Neural crest cell (in vitro differentiated cells): ENCODE data around the gene DDX60. TPM values are rescaled to one million over a fixed set of nuclear protein-coding genes. Genes with fewer than 3 reads are reported as not detected.

ENCODE experiments used
- DNase-seq: peaks from one replicate; pipeline ENCODE4 v3.0.0; 2021; ENCODE audit warnings: low read depth, mixed read lengths, low spot score
- H3K27ac Mint-ChIP-seq: one replicate; pipeline ENCODE4 v1.8.0; 2021; ENCODE audit warnings: mild to moderate bottlenecking, mixed read lengths; ENCODE audit not compliant: unreplicated experiment
- H3K27me3 Mint-ChIP-seq: 2 replicates; pipeline ENCODE4 v1.8.0; 2021; ENCODE audit warnings: low read depth, mild to moderate bottlenecking, mixed read lengths
- H3K36me3 Mint-ChIP-seq: 2 replicates; pipeline ENCODE4 v1.8.0; 2021; ENCODE audit warnings: low read depth, mild to moderate bottlenecking, mixed read lengths
- H3K4me1 Mint-ChIP-seq: 2 replicates; pipeline ENCODE4 v1.8.0; 2021; ENCODE audit warnings: mixed read lengths
- H3K4me3 Mint-ChIP-seq: one replicate; pipeline ENCODE4 v1.8.0; 2021; ENCODE audit warnings: mild to moderate bottlenecking, mixed read lengths
- H3K9me3 Mint-ChIP-seq: 2 replicates; pipeline ENCODE4 v1.8.0; 2021; ENCODE audit warnings: mixed read lengths
- CTCF ChIP-seq: fragments of 200-600 bp; sonication (generic); conservative IDR thresholded peaks from 2 replicates; pipeline ENCODE4 v1.5.0; 2021; ENCODE audit warnings: antibody characterized with exemption, mild to moderate bottlenecking
- long read RNA-seq: library from polyadenylated mRNA; unstranded; transcript quantifications from one replicate; pipeline ENCODE4 v2.0.0, GENCODE V29; 2020
- total RNA-seq: library from RNA; stranded (reverse); gene quantifications from 2 replicates; pipeline ENCODE4 v1.2.1, GENCODE V29; 2021

Gene DDX60
- total RNA-seq: 2.1 and 3.7 TPM in 2 replicates
- long read RNA-seq, partial matches to known transcripts: 14 of 14 reads
- long read RNA-seq, other reads (novel, unspliced or antisense): 0 of 14 reads

GRCh38 chr4:168318266-168318895, at the start of gene DDX60:
Gene DDX60, minus strand, starts transcription at chr4:168318752. Its CDS starts 7,493 bp downstream, at chr4:168311259.
- Mint-ChIP-seq H3K36me3 (no peaks in the 10 kb centered on the region), H3K27me3 (peaks cover 5% of the 10 kb centered on the region), H3K4me1 (peaks cover 11% of the 10 kb centered on the region), H3K4me3 (peak within 1 kb of the TSS; percentile 88), H3K9me3 (no peaks in the 10 kb centered on the region), H3K27ac (peak within 1 kb of the TSS; percentile 91)
- peak; percentile 44 for DNase-seq
- TF ChIP-seq CTCF: peak; percentile 62

- no peak for DNase-seq
- Mint-ChIP-seq H3K9me3 (peaks cover 6% of the 10 kb centered on the region), H3K4me3 (no peak overlapping the region), H3K4me1 (no peaks in the 10 kb centered on the region), H3K27me3 (no peaks in the 10 kb centered on the region), H3K27ac (no peak overlapping the region), H3K36me3 (no peaks in the 10 kb centered on the region)
- TF ChIP-seq CTCF: no peak
Measured at GRCh38 chr4:168367065-168367464, 48.5 kb upstream of the DDX60 start.

GRCh38 chr4:168362025-168362401, 43.5 kb upstream of the DDX60 start:
- H3K4me3 Mint-ChIP-seq: no peak overlapping the region
- no peak overlapping the region for H3K27ac Mint-ChIP-seq
- H3K9me3 Mint-ChIP-seq: peaks cover 9% of the 10 kb centered on the region
- H3K36me3 Mint-ChIP-seq: no peaks in the 10 kb centered on the region
- DNase-seq: no peak
- H3K27me3 Mint-ChIP-seq: no peaks in the 10 kb centered on the region
- H3K4me1 Mint-ChIP-seq: no peaks in the 10 kb centered on the region
- TF ChIP-seq CTCF: no peak

- Mint-ChIP-seq H3K36me3 (no peaks in the 10 kb centered on the region), H3K4me1 (no peaks in the 10 kb centered on the region), H3K27ac (no peak overlapping the region), H3K4me3 (no peak overlapping the region), H3K9me3 (peaks cover 9% of the 10 kb centered on the region), H3K27me3 (no peaks in the 10 kb centered on the region)
- DNase-seq: no peak
- no peak for TF ChIP-seq CTCF
Measured at GRCh38 chr4:168361365-168362024, 42.9 kb upstream of the DDX60 start.

- Mint-ChIP-seq H3K4me3 (no peak overlapping the region), H3K27ac (no peak overlapping the region), H3K36me3 (no peaks in the 10 kb centered on the region)
Measured at GRCh38 chr4:168360271-168360670, 41.7 kb upstream of the DDX60 start.

More at GRCh38 chr4:168360271-168360670, 41.7 kb upstream of the DDX60 start:
- Mint-ChIP-seq H3K9me3 (peaks cover 3% of the 10 kb centered on the region), H3K4me1 (no peaks in the 10 kb centered on the region), H3K27me3 (no peaks in the 10 kb centered on the region)
- no peak for DNase-seq
- TF ChIP-seq CTCF: no peak
